Right kidney (tissue), 1 donor: ENCODE data around the gene SIK3.
"Not testable (repeated sequence)": the region's sequence is repeated elsewhere in the genome, so short reads cannot be mapped to it uniquely, and the experiment has no call there.

ENCODE experiments used
- DNase-seq: peaks from one replicate; pipeline ENCODE4 v3.0.0-alpha.2; 2016

The SIK3 gene

DNA sequence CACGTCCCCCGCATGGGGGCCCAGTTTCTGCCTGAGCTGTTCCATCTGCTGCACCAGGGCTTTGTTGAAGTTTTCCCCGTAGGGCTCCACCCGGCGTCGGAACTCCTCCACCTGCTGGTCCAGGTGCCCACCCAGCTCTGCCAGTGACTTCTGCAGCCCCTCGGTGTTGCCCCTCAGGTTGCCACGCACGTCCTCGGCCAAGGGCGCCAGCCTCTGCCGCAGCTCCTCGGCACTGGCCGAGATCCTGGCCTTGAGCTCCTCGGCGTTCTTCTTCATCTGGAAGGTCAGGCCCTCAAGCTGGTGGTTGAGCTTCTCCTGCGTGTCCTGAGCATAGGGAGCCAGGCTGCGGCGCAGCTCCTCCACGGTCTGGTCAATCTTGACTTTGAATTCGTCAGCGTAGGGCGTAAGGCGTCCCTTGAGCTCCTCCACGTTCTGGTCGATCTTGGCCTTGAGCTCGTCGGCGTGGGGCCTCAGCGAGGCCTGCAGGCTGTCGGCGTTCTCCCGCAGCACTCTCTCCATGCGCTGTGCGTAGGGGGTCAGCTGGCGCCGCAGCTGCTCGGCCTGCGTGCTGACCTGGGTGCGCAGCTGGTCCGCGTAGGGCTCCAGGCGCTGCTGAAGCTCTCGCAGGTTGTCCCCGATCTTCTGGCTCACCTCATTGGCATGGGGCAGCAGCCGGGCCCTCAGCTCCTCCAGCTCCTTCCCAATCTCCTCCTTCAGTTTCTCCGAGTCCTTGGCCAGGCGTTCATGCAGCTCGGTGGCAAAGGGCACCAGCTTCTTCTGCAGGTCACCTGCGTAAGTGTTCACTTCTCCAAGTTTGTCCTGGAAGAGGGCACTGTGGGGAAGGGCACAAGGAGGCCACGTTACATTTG is 276.9 kb downstream of the SIK3 start:
- no peak for DNase-seq

DNA sequence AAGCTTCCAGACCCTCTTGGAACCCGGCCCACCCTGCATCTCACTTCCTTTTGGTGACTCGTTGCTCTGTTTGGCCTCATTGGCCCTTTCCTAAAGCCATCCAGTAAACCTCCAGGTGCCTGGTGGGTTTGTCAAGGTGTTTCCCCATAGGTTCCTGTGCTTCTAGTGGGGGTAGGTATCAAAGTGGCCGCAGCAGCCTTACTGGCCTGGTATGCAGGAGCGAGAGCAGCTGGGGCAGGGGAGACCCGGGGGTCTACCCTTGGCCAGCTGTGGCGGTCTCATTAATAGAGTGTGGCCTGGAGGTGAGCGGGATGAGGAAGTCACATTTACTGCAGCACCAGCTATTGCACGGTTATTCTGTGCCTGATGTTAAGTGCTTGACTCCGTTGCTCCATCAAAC is 279.2 kb downstream of the SIK3 start:
- no peak for DNase-seq

DNA sequence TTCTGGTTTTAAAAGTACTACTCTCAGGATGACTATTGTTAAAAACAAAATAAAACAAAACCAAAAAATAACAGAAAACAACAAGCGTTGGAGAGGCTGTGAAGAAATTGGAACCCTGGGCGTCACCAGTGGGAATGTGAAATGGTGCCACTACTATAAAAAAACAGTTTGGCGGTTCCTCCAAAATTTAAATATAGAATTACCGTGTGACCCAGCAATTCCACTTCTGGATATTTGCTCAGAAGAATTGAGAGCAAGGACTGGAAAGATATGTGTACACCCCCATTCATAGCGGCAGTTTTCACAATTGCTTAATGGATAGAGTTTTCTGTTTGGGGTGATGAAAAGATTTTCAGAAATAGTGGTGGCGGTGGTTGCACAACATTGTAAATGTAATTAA is 283.7 kb downstream of the SIK3 start:
- DNase-seq = no peak

DNA sequence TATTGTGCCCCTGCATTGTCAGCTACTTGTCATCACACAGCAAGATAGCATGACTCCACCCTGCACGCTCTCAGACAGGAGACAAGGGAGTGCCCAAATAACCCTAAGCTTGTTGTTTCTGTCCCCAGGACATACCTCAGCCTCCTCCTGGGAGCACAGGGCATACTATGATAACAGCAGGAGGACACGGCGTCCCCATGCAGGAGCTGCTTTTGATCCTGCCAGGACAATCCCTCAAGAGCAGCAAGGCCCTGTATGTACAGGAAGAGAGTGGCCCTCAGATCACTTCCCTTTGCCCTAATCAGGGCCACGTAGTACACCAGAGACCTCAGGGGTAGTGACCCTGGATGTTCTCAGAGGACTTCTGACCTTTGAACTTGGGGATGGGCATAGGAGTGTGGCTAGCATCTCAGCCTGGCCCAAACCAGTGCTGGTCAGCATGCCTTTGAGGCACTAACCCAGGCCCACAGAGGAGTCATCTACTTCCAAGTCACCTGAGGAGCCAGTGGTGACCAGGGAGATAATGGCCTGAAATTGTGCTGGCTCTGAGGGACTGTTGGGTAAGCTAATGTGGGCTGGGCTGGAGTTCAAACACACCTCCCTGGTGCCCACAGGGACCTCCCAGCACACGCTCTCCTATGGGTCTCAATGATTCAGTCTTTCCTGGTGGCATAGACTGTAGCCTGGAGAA is 284.3 kb downstream of the SIK3 start:
- DNase-seq = no peak

DNA sequence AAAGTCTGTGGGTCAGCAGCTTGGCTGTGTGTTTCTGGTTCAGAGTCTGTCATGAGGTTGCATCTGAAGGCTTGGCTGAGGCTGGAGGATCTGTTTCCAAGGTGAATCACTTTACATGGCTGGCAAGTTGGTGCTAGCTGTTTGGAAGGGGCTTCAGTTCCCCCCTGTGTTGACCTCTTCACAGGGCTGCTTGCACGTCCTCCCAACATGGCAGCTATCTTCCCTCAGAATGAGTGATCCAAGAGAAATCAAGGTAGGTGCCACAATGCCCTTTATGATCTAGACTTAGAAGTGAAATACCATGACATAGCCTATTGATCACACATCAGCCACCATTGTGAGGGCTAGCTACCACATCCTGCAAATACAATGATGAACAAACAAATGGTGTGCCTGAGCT is 285.1 kb downstream of the SIK3 start:
- DNase-seq = no peak

DNA sequence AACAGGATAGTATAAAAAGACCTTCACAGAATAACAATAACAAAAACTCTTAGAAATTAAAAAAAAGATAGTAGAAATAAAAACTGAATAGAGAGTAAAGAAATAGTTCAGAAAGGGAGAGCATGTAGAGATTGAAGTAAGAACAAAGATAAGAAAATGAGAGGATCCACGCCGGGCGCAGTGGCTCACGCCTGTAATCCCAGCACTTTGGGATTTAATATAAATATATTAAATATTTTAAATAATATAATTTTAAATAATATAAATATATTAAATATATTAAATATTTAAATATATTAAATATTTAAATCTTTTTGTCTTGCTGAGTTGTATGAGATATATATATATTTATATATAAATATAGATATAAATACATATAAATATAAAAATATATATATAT is 286.1 kb downstream of the SIK3 start:
- no peak for DNase-seq

DNA sequence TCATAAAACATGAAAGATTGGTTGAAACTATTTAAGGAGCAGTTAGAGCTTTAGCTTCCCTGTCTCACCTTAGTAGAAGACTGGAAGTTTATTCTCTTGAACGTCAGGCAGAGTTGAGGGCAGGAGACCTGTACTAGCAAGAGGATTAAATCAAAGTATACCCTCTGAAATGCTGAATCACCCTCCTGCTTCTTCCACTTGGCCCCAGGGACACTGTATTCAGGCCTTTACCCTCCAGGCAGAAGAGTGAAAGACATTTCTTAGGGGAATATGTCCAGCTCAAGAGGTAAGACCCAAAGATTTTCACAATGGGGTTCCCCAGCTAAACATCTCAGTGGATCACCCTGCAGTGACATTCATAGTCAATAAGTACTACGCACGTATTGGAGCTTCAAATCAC is 287.0 kb downstream of the SIK3 start:
- no peak for DNase-seq

DNA sequence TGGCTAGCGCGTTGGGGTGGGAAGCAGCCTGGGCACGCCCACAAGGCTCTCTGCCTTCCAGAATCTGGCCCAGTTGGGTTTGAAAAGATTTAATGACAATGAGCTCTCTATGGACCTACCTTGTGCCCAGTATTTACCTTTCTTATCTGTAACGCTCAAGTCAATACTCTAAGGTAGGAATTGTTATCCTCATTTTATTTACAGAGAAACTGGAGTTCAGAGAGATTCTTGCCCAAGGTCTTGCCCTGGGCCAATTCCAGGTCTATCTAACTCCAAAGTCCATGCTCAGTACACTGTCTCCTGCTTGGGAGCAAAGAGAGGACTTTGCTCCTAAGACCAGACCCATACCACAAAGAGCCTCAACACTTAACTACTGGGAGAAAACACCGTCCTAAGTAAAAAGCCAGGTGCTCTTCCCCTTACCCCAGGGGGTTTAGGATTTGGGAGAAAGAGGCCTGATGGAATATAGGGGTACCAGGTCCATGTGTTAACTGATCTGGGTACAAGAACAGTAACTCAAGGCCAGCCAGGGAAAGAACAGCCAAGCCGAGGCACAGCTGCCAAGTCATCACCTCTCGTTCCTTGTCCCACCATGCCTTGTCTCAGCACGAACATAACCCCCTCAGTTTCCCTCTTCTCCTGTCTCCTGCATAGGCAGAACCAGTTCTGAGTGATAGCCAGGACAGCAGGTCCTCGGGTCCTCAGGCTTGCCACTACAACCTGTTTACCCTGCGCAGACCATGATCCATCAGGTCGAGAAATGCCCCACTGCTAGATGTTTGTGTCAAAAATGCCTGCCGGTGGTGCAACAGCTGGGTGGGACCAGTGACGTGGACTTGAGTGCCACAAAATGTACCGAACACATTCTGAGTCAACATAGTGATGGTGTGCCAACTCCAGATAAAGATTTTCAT is 289.7 kb downstream of the SIK3 start:
- DNase-seq = no peak

DNA sequence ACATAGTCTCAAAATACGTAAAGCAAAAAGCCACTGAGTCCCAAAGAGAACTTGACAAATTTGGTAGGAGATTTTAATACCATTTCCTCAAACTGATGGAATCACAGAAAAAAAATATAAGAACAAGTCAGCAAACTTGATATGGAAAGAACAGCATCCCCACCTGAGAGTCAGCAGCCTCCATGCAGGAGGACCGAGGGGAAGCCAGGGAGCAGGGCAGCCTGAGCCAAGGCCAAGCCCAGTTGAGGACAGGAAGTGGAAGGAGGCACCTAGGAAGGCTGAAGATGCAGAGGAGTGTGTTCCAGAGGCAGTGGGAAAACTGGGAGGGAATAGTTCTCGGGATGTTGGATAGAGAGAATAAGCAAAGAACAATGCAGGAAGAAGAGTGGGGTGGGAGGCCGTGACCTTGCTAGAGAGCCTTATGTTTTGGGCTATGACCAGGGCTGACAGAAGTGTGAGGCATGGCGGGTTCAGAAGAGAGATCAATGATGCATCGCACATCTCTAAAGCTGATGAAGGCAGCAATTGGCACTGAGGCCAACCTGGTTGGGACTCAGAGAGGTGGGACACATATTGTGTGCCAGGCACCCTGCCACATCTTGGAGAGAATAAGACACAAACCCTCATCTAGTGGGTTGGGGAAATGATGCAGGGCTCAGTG is 290.5 kb downstream of the SIK3 start:
- no peak for DNase-seq

DNA sequence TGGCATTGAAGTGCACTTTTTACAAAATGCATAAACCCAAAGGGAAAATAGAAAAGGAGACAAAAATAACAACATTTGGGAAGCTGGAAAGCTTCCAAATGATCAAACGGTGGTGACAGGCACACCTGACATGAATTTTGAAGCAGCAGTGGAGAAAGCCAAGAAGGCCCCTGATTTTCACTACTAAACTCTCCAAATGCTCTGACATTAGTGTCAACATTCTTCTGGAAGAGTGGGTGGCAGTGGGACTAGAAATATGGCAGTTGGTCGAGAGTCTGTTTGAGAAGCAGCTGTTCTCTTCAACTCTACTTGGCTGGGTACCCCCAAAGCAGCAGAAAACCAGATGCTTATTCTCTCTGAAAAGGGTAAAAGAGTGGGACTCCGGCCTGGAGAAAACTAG is 294.2 kb downstream of the SIK3 start:
- DNase-seq = no peak

DNA sequence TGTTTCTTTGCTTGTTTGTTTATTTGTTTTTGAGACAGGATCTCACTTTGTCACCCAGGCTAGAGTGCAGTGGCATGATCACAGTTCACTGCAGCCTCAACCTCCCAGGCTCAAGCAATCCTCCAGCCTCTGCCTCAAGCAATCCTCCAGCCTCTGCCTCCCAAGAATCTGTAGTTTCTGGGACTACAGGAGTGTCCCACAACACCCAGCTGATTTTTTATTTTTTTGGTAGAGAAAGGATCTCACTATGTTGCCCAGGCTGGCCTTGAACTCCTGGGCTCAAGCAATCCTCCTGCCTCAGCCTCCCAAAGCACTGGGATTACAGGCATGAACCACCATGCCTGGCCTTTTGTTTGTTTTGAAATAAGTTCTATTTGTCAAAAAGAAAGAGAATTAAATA is 296.6 kb downstream of the SIK3 start:
- DNase-seq = not testable (repeated sequence)

DNA sequence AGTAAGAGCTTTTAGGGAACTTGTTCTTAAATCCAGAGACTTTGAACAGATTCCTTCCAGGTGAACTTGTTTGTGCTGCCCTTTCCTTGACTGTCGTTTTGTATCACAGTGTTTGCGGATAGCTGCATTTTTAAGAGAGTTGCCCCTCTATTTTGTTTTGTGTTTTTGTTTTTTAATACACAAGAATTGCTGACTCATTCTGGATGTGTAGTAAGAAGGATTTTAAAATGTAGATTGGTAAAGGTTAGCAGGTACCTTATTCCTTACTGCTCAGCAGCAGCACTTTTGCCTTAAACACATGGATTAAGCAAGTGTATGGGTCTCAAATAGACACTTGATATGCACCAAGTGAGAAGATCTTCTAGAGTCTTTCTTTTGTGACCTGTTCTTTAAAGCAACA is 297.6 kb downstream of the SIK3 start:
- DNase-seq = no peak

DNA sequence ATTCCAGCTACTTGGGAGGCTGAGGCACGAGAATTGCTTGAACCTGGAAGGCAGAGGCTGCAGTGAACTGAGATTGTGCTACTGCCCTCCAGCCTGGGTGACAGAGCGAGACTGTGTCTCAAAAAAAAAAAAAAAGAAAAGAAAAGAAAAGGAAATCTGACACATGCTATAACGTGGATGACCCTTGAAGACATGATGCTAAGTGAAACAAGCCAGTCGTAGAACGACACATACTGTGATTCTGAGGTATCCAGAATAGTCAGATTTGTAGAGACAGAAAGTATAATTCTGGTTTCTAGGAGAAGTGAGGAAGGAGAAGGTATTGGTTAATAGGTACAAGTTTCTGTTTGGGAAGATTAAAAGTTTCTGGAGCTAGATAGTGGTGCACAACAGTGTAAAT is 299.9 kb downstream of the SIK3 start:
- DNase-seq = no peak

DNA sequence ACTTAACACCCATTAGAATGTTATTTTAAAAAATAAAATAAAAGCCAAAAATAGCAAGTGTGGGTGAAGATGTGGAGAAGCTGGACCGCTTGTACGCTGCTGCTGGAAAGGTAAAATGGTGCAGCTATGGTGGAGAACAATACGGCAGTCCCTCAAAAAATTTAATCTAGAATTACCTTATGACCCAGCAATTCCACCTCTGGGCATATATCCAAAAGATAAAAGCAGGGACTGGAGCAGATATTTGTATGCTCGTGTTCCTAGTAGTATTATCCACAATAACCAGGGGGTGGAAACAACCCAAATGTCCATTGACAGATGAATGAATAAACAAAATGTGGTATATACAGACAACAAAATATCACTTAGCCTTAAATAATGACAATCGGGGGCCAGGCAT is 300.4 kb downstream of the SIK3 start:
- DNase-seq = no peak

DNA sequence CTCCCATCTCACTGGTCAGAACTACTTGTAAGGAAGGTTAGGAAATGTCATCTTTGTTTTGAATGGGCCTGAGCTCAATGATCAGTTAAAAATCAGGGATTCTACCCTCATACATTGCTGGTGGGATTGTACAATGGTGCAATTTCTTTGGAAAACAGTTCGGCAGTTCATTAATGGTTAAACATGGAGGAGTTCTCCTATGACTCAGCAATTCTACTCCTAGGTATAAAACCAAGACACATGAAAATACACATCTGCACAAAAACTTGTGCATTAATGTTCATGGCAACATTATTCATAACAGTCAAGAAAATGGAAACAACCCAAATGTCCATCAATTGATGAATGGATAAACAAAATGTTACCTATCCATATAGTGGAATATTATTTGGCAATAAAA is 301.7 kb downstream of the SIK3 start:
- DNase-seq = no peak

DNA sequence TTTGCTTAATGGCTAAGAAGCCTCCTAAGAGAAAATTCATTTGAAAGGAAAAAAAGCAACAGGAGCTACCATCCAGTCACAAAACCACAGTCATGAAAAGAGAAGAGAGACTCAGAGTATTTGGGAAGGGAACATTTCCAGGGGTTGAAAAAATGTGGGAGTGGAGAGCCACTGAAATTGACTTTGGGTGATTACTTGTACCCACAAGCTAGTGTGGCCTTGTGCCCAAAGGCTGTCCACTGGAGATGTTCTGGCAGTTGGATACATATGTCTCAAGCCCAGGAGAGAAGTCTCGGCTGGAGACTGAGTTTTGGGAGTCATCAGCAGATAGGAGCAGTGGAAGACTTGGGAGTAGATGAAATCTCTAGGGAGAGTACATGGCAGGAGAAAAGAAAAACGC is 303.4 kb downstream of the SIK3 start:
- no peak for DNase-seq

DNA sequence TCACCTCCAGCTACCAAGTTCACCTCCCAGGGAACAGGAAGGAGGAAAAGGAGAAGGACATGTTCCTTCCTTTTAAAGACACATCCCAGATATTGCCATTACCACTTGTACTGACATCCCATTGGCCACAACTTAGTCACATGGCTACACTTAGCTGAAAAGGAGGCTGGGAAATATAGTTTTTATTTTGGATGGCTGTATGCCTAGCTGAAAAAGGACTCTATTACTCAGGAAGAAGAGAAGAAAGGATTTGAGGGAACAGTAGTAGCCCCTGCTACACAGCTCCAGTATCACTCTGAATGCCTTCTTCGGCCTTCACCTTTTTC is 304.5 kb downstream of the SIK3 start:
- no peak for DNase-seq
